Small intestine (tissue), 7 donors: Measurements from ENCODE around the gene METTL25B. TPM values are rescaled to one million over a fixed set of nuclear protein-coding genes. Genes with fewer than 3 reads are reported as not detected.

ENCODE experiments used
- DNase-seq, 2 donors: peaks; one replicate each; pipeline versions ENCODE4 v3.0.0 to v3.0.0-alpha.2; 2013
- FAIRE-seq: peaks from 2 replicates; lab custom pipeline; 2012; peaks lifted over from hg19 to GRCh38; lab: Jason Lieb, UNC
- H3K27ac ChIP-seq, 3 donors: one replicate each; pipeline ENCODE4 v1.5.1; 2013; ENCODE audit warnings: low read length in 2 of 3, mild to moderate bottlenecking in 2 of 3, control low read depth in 1 of 3, inconsistent platforms in 1 of 3, low read depth in 1 of 3, moderate library complexity in 1 of 3
- H3K27me3 ChIP-seq, 3 donors: one replicate each; pipeline ENCODE4 v1.6.1; 2013; ENCODE audit warnings: low read length in 3 of 3, inconsistent platforms in 1 of 3; ENCODE audit not compliant: control insufficient read depth in 3 of 3, insufficient read depth in 3 of 3
- H3K36me3 ChIP-seq, 3 donors: one replicate each; pipeline ENCODE4 v1.6.1; 2013; ENCODE audit warnings: low read length in 3 of 3, inconsistent platforms in 1 of 3, low read depth in 1 of 3, mild to moderate bottlenecking in 1 of 3, moderate library complexity in 1 of 3; ENCODE audit not compliant: control insufficient read depth in 3 of 3, insufficient read depth in 2 of 3
- H3K4me1 ChIP-seq, 3 donors: one replicate each; pipeline ENCODE4 v1.6.1; 2013; ENCODE audit warnings: low read length in 2 of 3, inconsistent platforms in 1 of 3, low read depth in 1 of 3, mild to moderate bottlenecking in 1 of 3, moderate library complexity in 1 of 3; ENCODE audit not compliant: control insufficient read depth in 3 of 3, insufficient read depth in 2 of 3
- H3K4me3 ChIP-seq, 3 donors: one replicate each; pipeline ENCODE4 v1.5.1; 2013; ENCODE audit warnings: low read length in 3 of 3, control low read depth in 1 of 3, inconsistent platforms in 1 of 3, low read depth in 1 of 3, mild to moderate bottlenecking in 1 of 3, moderate library complexity in 1 of 3
- H3K9me3 ChIP-seq, 2 donors: one replicate each; pipeline ENCODE4 v1.6.1; 2013; ENCODE audit warnings: low read depth in 1 of 2, low read length in 1 of 2; ENCODE audit not compliant: control insufficient read depth in 2 of 2, insufficient read depth in 1 of 2
- WGBS, 3 donors: extraction: QIAGEN DNeasy Blood & Tissue Kit; methylation state at CpG; one replicate each; pipeline ENCODE4 v1.1.7; 2013; 5-methylcytosine and 5-hydroxymethylcytosine counted together
- polyA plus RNA-seq, 4 donors: library from polyadenylated mRNA; stranded (reverse) in 3 of 4; unstranded in 1 of 4; fragments of 200-250 nt in 3 of 4; fragments of 120-200 nt in 1 of 4; gene quantifications; one replicate each; pipeline versions ENCODE4 v1.2.1 to v1.2.3, GENCODE V29; 2013
- donor health status: healthy with polysubstance abuse.
- donor health status: control.
- donor health status: control.
- donor health status: Bipolar disorder and iron deficiency.
- donor health status: healthy.

METTL25B gene
- polyA plus RNA-seq, 4 donors = 27.8 to 79.8 (median 49.4) TPM

GRCh38 chr1:156726549-156727226, 1.6 kb upstream of the METTL25B start:
- Histone ChIP-seq H3K36me3 (peaks cover 6 to 49% (median 10%) of the 10 kb centered on the region in 3 donors), H3K9me3 (no peaks in the 10 kb centered on the region), H3K27me3 (no peaks in the 10 kb centered on the region), H3K27ac (no peak overlapping the region), H3K4me3 (peak overlapping the region in 2 of 3 donors; percentile 72 to 95), H3K4me1 (peaks cover 8 to 34% (median 12%) of the 10 kb centered on the region in 3 donors)
- DNase-seq (peak; percentile 71 to 76), FAIRE-seq (no peak)
- WGBS, 3 donors = 30 to 38% (median 33%) methylated on average over 15 of the region's 15 CpGs

DNA sequence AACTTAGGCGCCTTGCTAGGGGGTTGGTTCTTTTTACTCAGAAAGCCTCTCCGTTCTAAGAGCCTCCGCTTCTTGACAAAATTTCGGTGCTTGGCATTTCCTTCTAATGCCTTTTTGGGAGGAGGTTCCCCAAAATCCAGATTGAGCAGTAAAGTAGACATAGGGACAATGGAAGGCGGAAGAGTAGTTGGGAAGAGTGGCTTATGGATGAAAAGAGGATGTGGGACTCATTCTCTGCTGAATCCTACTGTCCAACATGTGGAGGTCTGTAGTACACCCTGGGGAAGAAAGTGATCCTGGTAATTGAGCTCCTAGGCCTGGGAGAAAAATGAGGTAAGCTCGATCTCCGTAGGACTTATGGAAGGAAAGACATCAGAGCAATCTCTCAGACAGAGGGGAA, 777 bp upstream of the METTL25B start:
- FAIRE-seq (no peak), DNase-seq (no peak)
- 31 to 41% (median 35%) methylated on average over 7 of the region's 7 CpGs for WGBS, 3 donors
- peaks cover 8 to 34% (median 12%) of the 10 kb centered on the region in 3 donors for H3K4me1 ChIP-seq
- peak overlapping the region; percentile 45 to 95 (median 72) for H3K4me3 ChIP-seq
- no peaks in the 10 kb centered on the region for H3K27me3 ChIP-seq
- H3K36me3 ChIP-seq = peaks cover 6 to 52% (median 10%) of the 10 kb centered on the region in 3 donors
- H3K9me3 ChIP-seq = no peaks in the 10 kb centered on the region
- H3K27ac ChIP-seq = peak overlapping the region; percentile 93 to 100 (median 94)

GRCh38 chr1:156728599-156729462, 562 bp downstream of the METTL25B start, which contains the start of gene ISG20L2:
TSS of gene ISG20L2 (minus strand) at chr1:156728766. CDS start at chr1:156727652, 1,114 bp downstream.
- H3K4me3 ChIP-seq = peak within 1 kb of the TSS; percentile 45 to 95 (median 72)
- peaks cover 0 to 51% (median 4%) of the 10 kb centered on the region in 3 donors for H3K36me3 ChIP-seq
- DNase-seq (peak; percentile 97 to 98), FAIRE-seq (no peak)
- no peaks in the 10 kb centered on the region for H3K9me3 ChIP-seq
- peak within 1 kb of the TSS; percentile 93 to 100 (median 94) for H3K27ac ChIP-seq
- peaks cover 8 to 34% (median 12%) of the 10 kb centered on the region in 3 donors for H3K4me1 ChIP-seq
- no peaks in the 10 kb centered on the region for H3K27me3 ChIP-seq
- WGBS, 3 donors = 1% methylated on average over 46 to 57 of the region's 57 CpGs

GRCh38 chr1:156733989-156734584, 5.8 kb downstream of the METTL25B start:
- WGBS, 3 donors = 93 to 97% (median 95%) methylated on average over 20 of the region's 20 CpGs
- H3K4me1 ChIP-seq = peaks cover 0 to 10% (median 0%) of the 10 kb centered on the region in 3 donors
- no peak overlapping the region for H3K27ac ChIP-seq
- DNase-seq (no peak), FAIRE-seq (no peak)
- no peaks in the 10 kb centered on the region for H3K9me3 ChIP-seq
- H3K36me3 ChIP-seq = peaks cover 5 to 65% (median 7%) of the 10 kb centered on the region in 3 donors
- no peaks in the 10 kb centered on the region for H3K27me3 ChIP-seq
- no peak overlapping the region for H3K4me3 ChIP-seq

DNA sequence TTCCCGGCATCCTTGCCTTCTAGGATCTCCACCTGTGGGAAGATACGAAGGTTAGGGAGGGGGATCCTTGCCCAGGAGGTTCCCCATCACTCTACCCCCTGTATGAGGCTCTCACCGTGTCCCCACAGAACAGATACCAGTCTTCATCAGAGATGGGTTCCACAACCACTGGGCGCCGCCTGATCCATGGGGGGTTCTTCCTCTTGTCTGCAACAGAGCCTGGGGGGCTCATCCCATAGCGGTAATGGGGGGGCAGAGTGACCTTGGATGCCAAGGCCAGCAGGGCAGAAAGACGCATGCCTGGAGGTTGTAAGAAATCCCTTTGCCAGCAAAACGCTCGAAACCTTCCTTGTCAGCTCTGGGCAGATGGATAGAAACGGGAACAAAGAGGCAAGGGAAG, 10.1 kb downstream of the METTL25B start:
- DNase-seq (no peak), FAIRE-seq (no peak)
- H3K27me3 ChIP-seq = no peaks in the 10 kb centered on the region
- H3K4me3 ChIP-seq = no peak overlapping the region
- H3K27ac ChIP-seq = no peak overlapping the region
- peaks cover 7 to 70% (median 15%) of the 10 kb centered on the region in 3 donors for H3K36me3 ChIP-seq
- peaks cover 0 to 6% (median 3%) of the 10 kb centered on the region in 3 donors for H3K4me1 ChIP-seq
- 88 to 92% (median 89%) methylated on average over 10 of the region's 10 CpGs for WGBS, 3 donors
- no peaks in the 10 kb centered on the region for H3K9me3 ChIP-seq

DNA sequence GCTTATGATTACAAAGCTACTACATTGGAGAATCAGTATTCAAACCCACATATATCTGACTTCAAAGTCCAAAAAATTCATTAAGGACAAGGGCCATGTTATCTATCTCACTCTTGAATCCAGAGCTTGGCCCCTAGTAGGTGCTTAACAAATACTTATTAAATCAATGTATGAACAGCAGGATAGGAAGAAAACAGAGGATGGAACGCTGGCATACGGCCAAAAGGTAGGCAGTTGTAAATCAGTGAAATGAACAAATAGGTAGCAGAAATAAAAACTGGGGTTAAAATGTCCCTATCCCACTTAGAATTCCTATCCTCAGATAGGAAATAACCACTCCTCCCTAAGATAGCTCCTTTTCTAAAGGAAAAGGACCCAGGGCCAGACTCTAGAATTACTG, 10.6 kb downstream of the METTL25B start:
- 82 to 88% (median 87%) methylated on average over 2 of the region's 2 CpGs for WGBS, 3 donors
- Histone ChIP-seq H3K27ac (no peak overlapping the region), H3K4me1 (peaks cover 0 to 6% (median 3%) of the 10 kb centered on the region in 3 donors), H3K4me3 (no peak overlapping the region), H3K9me3 (no peaks in the 10 kb centered on the region), H3K27me3 (no peaks in the 10 kb centered on the region), H3K36me3 (peaks cover 9 to 71% (median 17%) of the 10 kb centered on the region in 3 donors)
- DNase-seq = no peak
- FAIRE-seq = no peak

DNA sequence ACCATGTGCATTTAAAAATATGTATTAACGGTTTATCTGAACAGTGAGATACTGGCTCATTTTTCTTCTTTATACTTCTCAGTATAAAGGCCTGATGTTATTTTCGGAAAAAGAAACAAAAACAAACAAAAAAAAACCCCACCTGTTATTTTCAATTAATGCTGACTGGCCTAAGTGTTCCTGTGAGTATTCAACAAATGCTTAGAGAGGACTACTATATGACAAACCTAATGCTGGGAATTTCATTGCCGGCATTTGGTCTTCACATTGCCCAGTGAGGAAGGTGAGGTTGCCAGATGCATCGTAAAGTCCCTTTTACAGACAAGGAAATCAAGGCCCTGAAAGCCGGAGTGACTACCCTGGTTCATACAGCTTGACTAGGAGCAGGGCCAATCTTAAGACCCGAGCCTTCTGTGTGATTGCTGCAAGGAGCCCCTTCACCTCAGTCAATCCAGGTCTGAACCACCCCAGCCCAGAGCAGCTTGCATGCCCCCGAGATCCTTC, 12.0 kb downstream of the METTL25B start:
- no peak for FAIRE-seq
- WGBS, 3 donors = 8 to 19% (median 11%) methylated on average over 7 of the region's 7 CpGs
- H3K4me1 ChIP-seq = peaks cover 0 to 13% (median 3%) of the 10 kb centered on the region in 3 donors
- peaks cover 16 to 75% (median 26%) of the 10 kb centered on the region in 3 donors for H3K36me3 ChIP-seq
- H3K27me3 ChIP-seq = no peaks in the 10 kb centered on the region
- DNase-seq = no peak
- H3K4me3 ChIP-seq = peak overlapping the region; percentile 31 to 79 (median 60)
- H3K9me3 ChIP-seq = no peaks in the 10 kb centered on the region
- peak overlapping the region; percentile 57 to 71 (median 60) for H3K27ac ChIP-seq
